Spleen (tissue), 7 donors: ENCODE measurements around the gene KRTAP2-4.
"Not testable (repeated sequence)": the region's sequence is repeated elsewhere in the genome, so short reads cannot be mapped to it uniquely, and the experiment has no call there.

Source experiments
- CTCF ChIP-seq, 11 experiments: fragments of 200-600 bp in 7 of 11; fragments of 450-650 bp in 4 of 11; sonication (generic) in 4 of 11; IDR thresholded peaks in 8 of 11; conservative IDR thresholded peaks in 3 of 11; 1 replicate in 7 of 11; 2 replicates in 4 of 11; pipeline versions ENCODE4 v1.4.0 to v1.8.0; 2016 to 2021; ENCODE audit warnings: antibody characterized with exemption in 11 of 11, inconsistent platforms in 4 of 11, mild to moderate bottlenecking in 1 of 11
- POLR2AphosphoS5 ChIP-seq, 3 donors: sonication (generic); formaldehyde crosslinking; IDR thresholded peaks; one replicate each; pipeline ENCODE4 v1.5.1; 2017; ENCODE audit warnings: antibody characterized with exemption in 3 of 3
- donor health status: DM: no; HTN: no; CAD: no; lungs with moderate emphysema.
- donor health status: DM: no; HTN: no; CAD: no.
- donor health status: DM: no; HTN: no; CAD: no.

- TF ChIP-seq CTCF (IDR thresholded peaks at IDR 0.05 in 8 of 11, conservative IDR thresholded peaks at IDR 0.05 in 3 of 11); POLR2AphosphoS5 (IDR thresholded peaks at IDR 0.05): not testable (repeated sequence)
Observed at GRCh38 chr17:41065016-41065689, 526 bp downstream of the KRTAP2-4 start.
